GM23338 (cell line): Measurements from ENCODE around the gene BBOX1. TPM values are rescaled to one million over a fixed set of nuclear protein-coding genes. Genes with fewer than 3 reads are reported as not detected.

Experiments
- ATAC-seq: fragments of 200-7000 bp; cut with Tn5 transposase; 3 replicates; pipeline ENCODE4 v1.9.1; 2020
- DNase-seq: peaks from one replicate; pipeline ENCODE4 v3.0.0-alpha.2; 2015; ENCODE audit warnings: low spot score
- H2AFZ ChIP-seq: fragments of 200-600 bp; sonication (generic); 2 replicates; pipeline ENCODE4 v1.8.0; 2016; ENCODE audit warnings: antibody characterized with exemption, mild to moderate bottlenecking, moderate library complexity
- H3F3A ChIP-seq: fragments of 200-600 bp; sonication (generic); replicated peaks from 2 replicates; pipeline ENCODE4 v1.8.0; 2017; ENCODE audit warnings: antibody characterized with exemption, mixed run types, low read depth
- H3K27ac ChIP-seq: fragments of 200-600 bp; sonication (generic); 2 replicates; pipeline ENCODE4 v1.6.1; 2016; ENCODE audit warnings: low read depth
- H3K27me3 ChIP-seq: fragments of 200-600 bp; sonication (generic); 2 replicates; pipeline ENCODE4 v1.8.0; 2016; ENCODE audit warnings: mild to moderate bottlenecking, mixed run types, moderate library complexity; ENCODE audit not compliant: insufficient read depth
- H3K36me3 ChIP-seq: fragments of 200-600 bp; sonication (generic); 2 replicates; pipeline ENCODE4 v1.8.0; 2016; ENCODE audit warnings: mild to moderate bottlenecking; ENCODE audit not compliant: insufficient read depth
- H3K4me1 ChIP-seq: fragments of 200-600 bp; sonication (generic); 2 replicates; pipeline ENCODE4 v1.8.0; 2016; ENCODE audit warnings: mild to moderate bottlenecking, moderate library complexity; ENCODE audit not compliant: insufficient read depth
- H3K4me2 ChIP-seq: fragments of 200-600 bp; sonication (generic); 2 replicates; pipeline ENCODE4 v1.7.1; 2017; ENCODE audit warnings: mixed run types
- H3K4me3 ChIP-seq: fragments of 200-600 bp; sonication (generic); 2 replicates; pipeline ENCODE4 v1.6.1; 2016; ENCODE audit warnings: mixed run types
- H3K79me2 ChIP-seq: fragments of 200-600 bp; sonication (generic); replicated peaks from 2 replicates; pipeline ENCODE4 v1.8.0; 2017; ENCODE audit warnings: mild to moderate bottlenecking; ENCODE audit not compliant: insufficient read depth
- H3K9me2 ChIP-seq: fragments of 200-600 bp; sonication (generic); 2 replicates; pipeline ENCODE4 v1.8.0; 2017; ENCODE audit not compliant: insufficient read depth
- H4K20me1 ChIP-seq: fragments of 200-600 bp; sonication (generic); replicated peaks from 2 replicates; pipeline ENCODE4 v1.8.0; 2017; ENCODE audit warnings: mild to moderate bottlenecking; ENCODE audit not compliant: insufficient read depth
- H3K27ac Mint-ChIP-seq: 2 replicates; pipeline ENCODE4 v1.8.0; 2020; ENCODE audit warnings: inconsistent platforms, mild to moderate bottlenecking, moderate library complexity, mixed read lengths
- H3K27me3 Mint-ChIP-seq: 3 replicates; pipeline ENCODE4 v1.8.0; 2022; ENCODE audit warnings: low read depth, mild to moderate bottlenecking, moderate library complexity, mixed read lengths, inconsistent platforms; ENCODE audit not compliant: insufficient read depth, poor library complexity
- H3K36me3 Mint-ChIP-seq: 3 replicates; pipeline ENCODE4 v1.8.0; 2021; ENCODE audit warnings: low read depth, mild to moderate bottlenecking, inconsistent platforms, moderate library complexity, mixed read lengths
- H3K4me1 Mint-ChIP-seq: 3 replicates; pipeline ENCODE4 v1.8.0; 2020; ENCODE audit warnings: mild to moderate bottlenecking, inconsistent platforms, mixed read lengths
- H3K4me3 Mint-ChIP-seq: 3 replicates; pipeline ENCODE4 v1.8.0; 2021; ENCODE audit warnings: moderate library complexity, mild to moderate bottlenecking, inconsistent platforms, mixed read lengths
- H3K9me3 Mint-ChIP-seq: 3 replicates; pipeline ENCODE4 v1.8.0; 2020; ENCODE audit warnings: moderate library complexity, mild to moderate bottlenecking, inconsistent platforms, mixed read lengths
- CREB1 ChIP-seq: fragments of 250-450 bp; sonication (Bioruptor Pico); IDR thresholded peaks from 2 replicates; pipeline ENCODE4 v1.5.0; 2020; ENCODE audit warnings: low read depth, mild to moderate bottlenecking, moderate library complexity
- ETS1 ChIP-seq: IDR thresholded peaks from 2 replicates; pipeline ENCODE4 v1.6.1; 2016; ENCODE audit warnings: antibody characterized with exemption
- NANOG ChIP-seq: IDR thresholded peaks from 2 replicates; pipeline ENCODE4 v1.6.1; 2016; ENCODE audit warnings: antibody characterized with exemption, borderline replicate concordance
- POLR2AphosphoS5 ChIP-seq: IDR thresholded peaks from 2 replicates; pipeline ENCODE4 v1.6.1; 2016; ENCODE audit warnings: antibody characterized with exemption, low read depth
- REST ChIP-seq: IDR thresholded peaks from one replicate; pipeline ENCODE4 v1.6.1; 2018; ENCODE audit warnings: antibody characterized with exemption; ENCODE audit not compliant: unreplicated experiment
- ZNF114 ChIP-seq: fragments of 250-450 bp; sonication (Bioruptor Pico); IDR thresholded peaks from 2 replicates; pipeline ENCODE4 v1.5.0; 2020; ENCODE audit warnings: mild to moderate bottlenecking, moderate library complexity
- ZNF331 ChIP-seq: fragments of 250-450 bp; sonication (Bioruptor Pico); IDR thresholded peaks from 2 replicates; pipeline ENCODE4 v1.5.0; 2020; ENCODE audit warnings: low read depth, mild to moderate bottlenecking, moderate library complexity
- ZNF462 ChIP-seq: fragments of 250-450 bp; sonication (Bioruptor Pico); IDR thresholded peaks from 2 replicates; pipeline ENCODE4 v1.5.0; 2020; ENCODE audit warnings: mild to moderate bottlenecking, moderate library complexity
- polyA plus RNA-seq: library from polyadenylated mRNA; unstranded; fragments of >200 nt; fragmentation: Nextera tagmentation; extraction: Ambion mirVana; gene quantifications from 2 replicates; pipeline ENCODE4 v1.2.1, GENCODE V29; 2016
- total RNA-seq: library from RNA; depleted of rRNA; stranded (reverse); fragments of >200 nt; shearing (Covaris generic); gene quantifications from 2 replicates; pipeline ENCODE4 v1.2.3, GENCODE V29; 2014

Gene BBOX1
- total and polyA plus RNA-seq, 2 experiments from 2014 or later = not detected

GRCh38 chr11:27024865-27025264 is 15.8 kb upstream of the BBOX1 start (continued):
- TF ChIP-seq ZNF462 (CRISPR knock-in tag) = no peak
- no peak for TF ChIP-seq ZNF114 (CRISPR knock-in tag)

GRCh38 chr11:27025312-27025955 is 15.2 kb upstream of the BBOX1 start:
- H3K36me3 Mint-ChIP-seq = no peaks in the 10 kb centered on the region
- H3K4me3 Mint-ChIP-seq = no peak overlapping the region
- peaks cover 14% of the 10 kb centered on the region; the same call in 2 of the 3 replicates for H3K4me1 Mint-ChIP-seq
- no peaks in the 10 kb centered on the region for H3F3A ChIP-seq
- H3K79me2 ChIP-seq = no peaks in the 10 kb centered on the region
- no peaks in the 10 kb centered on the region for H4K20me1 ChIP-seq
- peaks cover 6% of the 10 kb centered on the region; the same call in 1 of the 2 replicates for H3K9me2 ChIP-seq
- H3K36me3 ChIP-seq = no peaks in the 10 kb centered on the region
- no peak overlapping the region for H3K27ac ChIP-seq
- peaks cover 10% of the 10 kb centered on the region for H3K4me1 ChIP-seq
- no peaks in the 10 kb centered on the region for H3K9me3 Mint-ChIP-seq
- ATAC-seq (no peak), DNase-seq (no peak)
- no peak overlapping the region for H3K27ac Mint-ChIP-seq
- H3K27me3 Mint-ChIP-seq = no peaks in the 10 kb centered on the region
- no peak overlapping the region for H3K4me2 ChIP-seq
- H3K4me3 ChIP-seq = no peak overlapping the region
- H3K27me3 ChIP-seq = no peaks in the 10 kb centered on the region
- no peak overlapping the region for H2AFZ ChIP-seq
- TF ChIP-seq CREB1 (CRISPR knock-in tag) (no peak), ZNF331 (CRISPR knock-in tag) (no peak), ZNF114 (CRISPR knock-in tag) (no peak), ETS1 (no peak), NANOG (no peak), REST (no peak), POLR2AphosphoS5 (no peak)
